HG03139 (cell line): ENCODE measurements around the gene ECI1.
"Not testable (repeated sequence)": the region's sequence is repeated elsewhere in the genome, so short reads cannot be mapped to it uniquely, and the experiment has no call there.

Experiments
- ATAC-seq: cut with Tn5 transposase; IDR thresholded peaks from one replicate; pipeline ENCODE4 v1.9.1; 2021; ENCODE audit not compliant: unreplicated experiment

ECI1 gene

GRCh38 chr16:2211923-2212347 is 39.5 kb downstream of the ECI1 start:
- ATAC-seq, result no peak

GRCh38 chr16:2210386-2211365 is 40.7 kb downstream of the ECI1 start, which contains the start of gene BRICD5:
TSS of gene BRICD5 (minus strand) at chr16:2210863. CDS start at chr16:2210833, 30 bp downstream.
- ATAC-seq, result no peak

GRCh38 chr16:2210009-2210332 is 41.4 kb downstream of the ECI1 start:
- no peak for ATAC-seq

- ATAC-seq, result no peak
Measured at GRCh38 chr16:2209258-2210008, 42.0 kb downstream of the ECI1 start.

- no peak for ATAC-seq
Measured at GRCh38 chr16:2208772-2209171, 42.6 kb downstream of the ECI1 start.

GRCh38 chr16:2208308-2208707 is 43.1 kb downstream of the ECI1 start:
- no peak for ATAC-seq

GRCh38 chr16:2207872-2208271 is 43.5 kb downstream of the ECI1 start:
- ATAC-seq, result no peak

GRCh38 chr16:2206780-2207433 is 44.5 kb downstream of the ECI1 start:
- ATAC-seq, result no peak

GRCh38 chr16:2206420-2206779 is 45.0 kb downstream of the ECI1 start:
- ATAC-seq, result no peak

GRCh38 chr16:2205967-2206313 is 45.4 kb downstream of the ECI1 start:
- no peak for ATAC-seq

- ATAC-seq, result peak; percentile 74
Measured at GRCh38 chr16:2205104-2205966, 46.1 kb downstream of the ECI1 start, which contains the start of gene MLST8. TSS of gene MLST8 (plus strand) at chr16:2205454. CDS start at chr16:2206086, 632 bp downstream.

- no peak for ATAC-seq
Measured at GRCh38 chr16:2204416-2205103, 46.8 kb downstream of the ECI1 start.

- ATAC-seq, result not testable (repeated sequence)
Measured at GRCh38 chr16:2203119-2203688, 48.2 kb downstream of the ECI1 start.

GRCh38 chr16:2200313-2200712 is 51.1 kb downstream of the ECI1 start:
- ATAC-seq, result no peak

- ATAC-seq, result no peak
Measured at GRCh38 chr16:2199621-2200139, 51.7 kb downstream of the ECI1 start.

- no peak for ATAC-seq
Measured at GRCh38 chr16:2199095-2199494, 52.3 kb downstream of the ECI1 start.

- ATAC-seq, result no peak
Measured at GRCh38 chr16:2198283-2198682, 53.1 kb downstream of the ECI1 start.

- no peak for ATAC-seq
Measured at GRCh38 chr16:2197765-2198164, 53.6 kb downstream of the ECI1 start.

GRCh38 chr16:2196981-2197511 is 54.3 kb downstream of the ECI1 start:
- no peak for ATAC-seq
